ENCODE data around the gene SORCS3. TPM values are rescaled to one million over a fixed set of nuclear protein-coding genes. Genes with fewer than 3 reads are reported as not detected.

Gene SORCS3
- total and polyA plus RNA-seq, 2 donors (not counting 1 experiment from before 2014, with no cell fraction given): not detected

- Histone ChIP-seq H3K9ac (ENCODE audit: low read length) (no peak overlapping the region), H3K36me3 (replicated peaks in 1 of 2; ENCODE audit: control extremely low read depth in 1 of 2, control insufficient read depth in 1 of 2, extremely low read depth in 1 of 2, insufficient read depth in 2 of 2, low read length in 1 of 2) (no peaks in the 10 kb centered on the region), H3K4me1 (ENCODE audit: control insufficient read depth in 2 of 2, insufficient read depth in 2 of 2, low read length in 2 of 2) (no peaks in the 10 kb centered on the region), H3K4me3 (ENCODE audit: control extremely low read depth in 1 of 5, extremely low read depth in 1 of 5, insufficient read depth in 1 of 5, low read depth in 2 of 5, low read length in 4 of 5) (no peak overlapping the region), H2AFZ (ENCODE audit: insufficient read depth, low read depth, low read length, poor library complexity, severe bottlenecking) (no peak overlapping the region), H3K27me3 (replicated peaks in 1 of 4; ENCODE audit: control extremely low read depth in 1 of 4, control insufficient read depth in 3 of 4, insufficient read depth in 4 of 4, low read length in 3 of 4) (no peaks in the 10 kb centered on the region), H3K4me2 (replicated peaks; ENCODE audit: low read depth, low read length, poor library complexity, severe bottlenecking) (no peak overlapping the region), H3K9me3 (ENCODE audit: control extremely low read depth in 1 of 3, control insufficient read depth in 2 of 3, insufficient read depth in 1 of 3, low read length in 2 of 3) (no peaks in the 10 kb centered on the region), H4K20me1 (ENCODE audit: control insufficient read depth, insufficient read depth, low read length, poor library complexity, severe bottlenecking) (no peaks in the 10 kb centered on the region), H3K27ac (ENCODE audit: low read length in 2 of 2) (no peak overlapping the region), H3K79me2 (ENCODE audit: control insufficient read depth, insufficient read depth, low read length) (no peaks in the 10 kb centered on the region)
- Mint-ChIP-seq H3K27ac (no peak overlapping the region), H3K9me3 (ENCODE audit: insufficient read depth) (no peaks in the 10 kb centered on the region), H3K4me1 (no peaks in the 10 kb centered on the region), H3K27me3 (no peaks in the 10 kb centered on the region), H3K4me3 (no peak overlapping the region)
- 100% methylated on average over 1 of the region's 4 CpGs for WGBS (ENCODE audit: insufficient coverage)
- ChIA-PET POLR2A (no interaction called here), CTCF (no interaction called here)
- intact Hi-C loops (cut with micrococcal nuclease): no loop called here
- TF ChIP-seq CTCF (IDR thresholded peaks at IDR 0.05) (no peak), EZH2 (IDR thresholded peaks at IDR 0.05; ENCODE audit: borderline replicate concordance, insufficient read depth, low read depth, low read length, poor library complexity, severe bottlenecking) (no peak)
- DNase-seq (no peak), ATAC-seq (ENCODE audit: low read depth) (no peak)
Measured at GRCh38 chr10:105192146-105192545, 551.1 kb downstream of the SORCS3 start.

GRCh38 chr10:105192861-105193260 lies 551.8 kb downstream of the SORCS3 start:
- no peak for ATAC-seq (ENCODE audit: low read depth)
- ChIA-PET CTCF (no interaction called here), POLR2A (no interaction called here)
- Mint-ChIP-seq H3K27ac (no peak overlapping the region), H3K4me3 (no peak overlapping the region), H3K9me3 (ENCODE audit: insufficient read depth) (no peaks in the 10 kb centered on the region), H3K27me3 (no peaks in the 10 kb centered on the region), H3K4me1 (no peaks in the 10 kb centered on the region)
- Histone ChIP-seq H3K4me3 (ENCODE audit: control extremely low read depth in 1 of 5, extremely low read depth in 1 of 5, insufficient read depth in 1 of 5, low read depth in 2 of 5, low read length in 4 of 5) (no peak overlapping the region), H2AFZ (ENCODE audit: insufficient read depth, low read depth, low read length, poor library complexity, severe bottlenecking) (no peak overlapping the region), H4K20me1 (ENCODE audit: control insufficient read depth, insufficient read depth, low read length, poor library complexity, severe bottlenecking) (no peaks in the 10 kb centered on the region), H3K4me1 (ENCODE audit: control insufficient read depth in 2 of 2, insufficient read depth in 2 of 2, low read length in 2 of 2) (no peaks in the 10 kb centered on the region), H3K9me3 (ENCODE audit: control extremely low read depth in 1 of 3, control insufficient read depth in 2 of 3, insufficient read depth in 1 of 3, low read length in 2 of 3) (no peaks in the 10 kb centered on the region), H3K9ac (ENCODE audit: low read length) (no peak overlapping the region), H3K36me3 (replicated peaks in 1 of 2; ENCODE audit: control extremely low read depth in 1 of 2, control insufficient read depth in 1 of 2, extremely low read depth in 1 of 2, insufficient read depth in 2 of 2, low read length in 1 of 2) (no peaks in the 10 kb centered on the region), H3K4me2 (replicated peaks; ENCODE audit: low read depth, low read length, poor library complexity, severe bottlenecking) (no peak overlapping the region), H3K27me3 (replicated peaks in 1 of 4; ENCODE audit: control extremely low read depth in 1 of 4, control insufficient read depth in 3 of 4, insufficient read depth in 4 of 4, low read length in 3 of 4) (no peaks in the 10 kb centered on the region), H3K79me2 (ENCODE audit: control insufficient read depth, insufficient read depth, low read length) (no peaks in the 10 kb centered on the region), H3K27ac (ENCODE audit: low read length in 2 of 2) (no peak overlapping the region)
- DNase-seq: no peak
- TF ChIP-seq EZH2 (IDR thresholded peaks at IDR 0.05; ENCODE audit: borderline replicate concordance, insufficient read depth, low read depth, low read length, poor library complexity, severe bottlenecking) (no peak), CTCF (IDR thresholded peaks at IDR 0.05) (no peak)
- no CpG with 5 or more reads among the region's 2 CpGs for WGBS (ENCODE audit: insufficient coverage)
- intact Hi-C loops (cut with micrococcal nuclease): no loop called here

All from B cell (primary cell).